Parathyroid adenoma (tissue), 2 donors: ENCODE results near the gene PBX4.
A peak's percentile ranks its signal among the peaks of the same experiment; 100 is the strongest.

ENCODE experiments used
- H2AFZ ChIP-seq: fragments of 300-600 bp; sonication (generic); one replicate; pipeline ENCODE4 v1.7.0; 2017; ENCODE audit warnings: antibody characterized with exemption, mild to moderate bottlenecking
- H3K27ac ChIP-seq: fragments of 300-600 bp; sonication (generic); one replicate; pipeline ENCODE4 v1.7.0; 2017
- H3K27me3 ChIP-seq: fragments of 300-600 bp; sonication (generic); one replicate; pipeline ENCODE4 v1.7.0; 2017; ENCODE audit warnings: low read length; ENCODE audit not compliant: control insufficient read depth, insufficient read depth
- H3K36me3 ChIP-seq: fragments of 300-600 bp; sonication (generic); one replicate; pipeline ENCODE4 v1.7.0; 2017; ENCODE audit warnings: low read length; ENCODE audit not compliant: control insufficient read depth, insufficient read depth
- H3K4me1 ChIP-seq: fragments of 300-600 bp; sonication (generic); one replicate; pipeline ENCODE4 v1.7.0; 2017; ENCODE audit warnings: control low read depth
- H3K4me2 ChIP-seq: fragments of 300-600 bp; sonication (generic); one replicate; pipeline ENCODE4 v1.7.0; 2017; ENCODE audit warnings: low read length
- H3K4me3 ChIP-seq: fragments of 300-600 bp; sonication (generic); one replicate; pipeline ENCODE4 v1.7.0; 2017; ENCODE audit warnings: low read depth, low read length
- H3K79me2 ChIP-seq: fragments of 300-600 bp; sonication (generic); one replicate; pipeline ENCODE4 v1.7.0; 2017; ENCODE audit warnings: control low read depth
- H3K9ac ChIP-seq: fragments of 300-600 bp; sonication (generic); one replicate; pipeline ENCODE4 v1.7.0; 2017; ENCODE audit warnings: mild to moderate bottlenecking
- H3K9me3 ChIP-seq: fragments of 300-600 bp; sonication (generic); one replicate; pipeline ENCODE4 v1.7.0; 2017; ENCODE audit warnings: low read length; ENCODE audit not compliant: control insufficient read depth
- CTCF ChIP-seq: fragments of 300-600 bp; sonication (generic); IDR thresholded peaks from one replicate; pipeline ENCODE4 v1.7.0; 2017; ENCODE audit warnings: antibody characterized with exemption, mild to moderate bottlenecking
- donor health status: primary hyperparathyroidism.

The PBX4 gene

GRCh38 chr19:19623383-19623782 lies 4.9 kb upstream of the PBX4 start:
- no peak overlapping the region for H3K27ac ChIP-seq

GRCh38 chr19:19619849-19620210 lies 1.3 kb upstream of the PBX4 start:
- Histone ChIP-seq H3K79me2 (no peaks in the 10 kb centered on the region), H3K4me3 (no peak overlapping the region), H3K9me3 (no peaks in the 10 kb centered on the region), H2AFZ (no peak overlapping the region), H3K27ac (no peak overlapping the region), H3K4me2 (no peak overlapping the region), H3K36me3 (no peaks in the 10 kb centered on the region), H3K9ac (no peak overlapping the region), H3K27me3 (no peaks in the 10 kb centered on the region), H3K4me1 (peaks cover 3% of the 10 kb centered on the region)
- no peak for TF ChIP-seq CTCF

More at GRCh38 chr19:19623383-19623782, 4.9 kb upstream of the PBX4 start:
- Histone ChIP-seq H3K9ac (no peak overlapping the region), H3K4me3 (no peak overlapping the region), H3K4me2 (no peak overlapping the region), H3K9me3 (no peaks in the 10 kb centered on the region), H2AFZ (no peak overlapping the region), H3K4me1 (peaks cover 3% of the 10 kb centered on the region), H3K79me2 (no peaks in the 10 kb centered on the region), H3K27me3 (no peaks in the 10 kb centered on the region), H3K36me3 (no peaks in the 10 kb centered on the region)
- TF ChIP-seq CTCF = no peak

GRCh38 chr19:19619181-19619848 lies 828 bp upstream of the PBX4 start:
- no peak overlapping the region for H3K27ac ChIP-seq

GRCh38 chr19:19615086-19615485 lies 3.4 kb downstream of the PBX4 start:
- H3K4me1 ChIP-seq = peaks cover 3% of the 10 kb centered on the region
- H3K79me2 ChIP-seq = no peaks in the 10 kb centered on the region
- H3K27ac ChIP-seq = no peak overlapping the region
- H3K9me3 ChIP-seq = no peaks in the 10 kb centered on the region
- TF ChIP-seq CTCF = no peak
- H3K27me3 ChIP-seq = no peaks in the 10 kb centered on the region
- no peaks in the 10 kb centered on the region for H3K36me3 ChIP-seq
- no peak overlapping the region for H3K9ac ChIP-seq
- H3K4me3 ChIP-seq = no peak overlapping the region
- no peak overlapping the region for H3K4me2 ChIP-seq
- no peak overlapping the region for H2AFZ ChIP-seq

More at GRCh38 chr19:19619181-19619848, 828 bp upstream of the PBX4 start:
- Histone ChIP-seq H3K4me2 (peak overlapping the region; percentile 84), H3K4me3 (peak overlapping the region; percentile 37), H3K27me3 (no peaks in the 10 kb centered on the region), H3K9me3 (no peaks in the 10 kb centered on the region), H3K79me2 (no peaks in the 10 kb centered on the region), H3K36me3 (no peaks in the 10 kb centered on the region), H3K4me1 (peaks cover 3% of the 10 kb centered on the region), H2AFZ (peak overlapping the region; percentile 81), H3K9ac (no peak overlapping the region)
- TF ChIP-seq CTCF = no peak

GRCh38 chr19:19613506-19613905 lies 5.0 kb downstream of the PBX4 start:
- Histone ChIP-seq H3K9me3 (no peaks in the 10 kb centered on the region), H3K4me2 (no peak overlapping the region), H3K4me3 (no peak overlapping the region), H3K27ac (no peak overlapping the region), H3K27me3 (no peaks in the 10 kb centered on the region), H3K4me1 (no peaks in the 10 kb centered on the region), H3K36me3 (no peaks in the 10 kb centered on the region), H2AFZ (no peak overlapping the region), H3K79me2 (no peaks in the 10 kb centered on the region), H3K9ac (no peak overlapping the region)
- TF ChIP-seq CTCF = no peak
